Endothelial cell of umbilical vein (primary cell): Measurements from ENCODE around the gene SLFN11.

ENCODE experiments used
- EZH2 ChIP-seq: IDR thresholded peaks from 2 replicates; pipeline ENCODE4 v1.6.1; 2012; ENCODE audit warnings: borderline replicate concordance, low read depth, mild to moderate bottlenecking, moderate library complexity, low read length, inconsistent platforms; ENCODE audit not compliant: severe bottlenecking
- GATA2 ChIP-seq: IDR thresholded peaks from 2 replicates; pipeline ENCODE4 v1.7.0; 2011; ENCODE audit warnings: low read depth, mild to moderate bottlenecking, moderate library complexity, mixed read lengths, low read length; ENCODE audit not compliant: insufficient read length, insufficient read depth

DNA sequence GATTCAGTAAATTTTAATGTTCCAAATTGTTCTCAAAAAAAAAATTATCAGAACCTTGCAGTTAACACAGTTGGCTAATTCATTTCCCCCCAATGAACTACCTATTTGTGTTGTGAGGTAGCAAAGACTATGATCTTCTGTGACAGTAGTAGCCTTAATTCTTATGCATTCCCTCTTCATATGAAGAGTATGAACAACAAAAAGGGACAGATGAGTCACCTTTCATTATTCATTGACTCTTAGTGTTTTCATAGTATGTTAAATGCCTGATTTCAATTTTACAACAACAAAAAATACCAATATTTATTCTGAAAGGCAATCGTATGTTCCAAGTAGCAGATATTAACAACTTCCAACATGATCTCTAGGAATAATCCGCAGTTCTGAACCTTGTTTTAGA is 3.6 kb upstream of the SLFN11 start:
- TF ChIP-seq GATA2 (no peak), EZH2 (no peak)
